Keratinocyte (primary cell): ENCODE data around the gene CSGALNACT2.

ENCODE experiments used
- EZH2 ChIP-seq: IDR thresholded peaks from one replicate; pipeline ENCODE4 v1.6.1; 2012; ENCODE audit warnings: inconsistent platforms, mild to moderate bottlenecking, low read length, moderate library complexity
- TF ChIP-seq, protein P1 (sequence below), 3 experiments: IDR thresholded peaks in 1 of 3; conservative IDR thresholded peaks in 1 of 3; optimal IDR thresholded peaks in 1 of 3; 2 replicates in 2 of 3; 3 replicates in 1 of 3; pipeline versions ENCODE3 to v1.5.1; 2011; ENCODE audit warnings: low read length in 3 of 3, mild to moderate bottlenecking in 3 of 3, moderate library complexity in 2 of 3, control low read depth in 1 of 3, inconsistent platforms in 1 of 3; ENCODE audit not compliant: insufficient read depth in 2 of 3; ENCODE audit errors: extremely low read depth in 1 of 3

DNA sequence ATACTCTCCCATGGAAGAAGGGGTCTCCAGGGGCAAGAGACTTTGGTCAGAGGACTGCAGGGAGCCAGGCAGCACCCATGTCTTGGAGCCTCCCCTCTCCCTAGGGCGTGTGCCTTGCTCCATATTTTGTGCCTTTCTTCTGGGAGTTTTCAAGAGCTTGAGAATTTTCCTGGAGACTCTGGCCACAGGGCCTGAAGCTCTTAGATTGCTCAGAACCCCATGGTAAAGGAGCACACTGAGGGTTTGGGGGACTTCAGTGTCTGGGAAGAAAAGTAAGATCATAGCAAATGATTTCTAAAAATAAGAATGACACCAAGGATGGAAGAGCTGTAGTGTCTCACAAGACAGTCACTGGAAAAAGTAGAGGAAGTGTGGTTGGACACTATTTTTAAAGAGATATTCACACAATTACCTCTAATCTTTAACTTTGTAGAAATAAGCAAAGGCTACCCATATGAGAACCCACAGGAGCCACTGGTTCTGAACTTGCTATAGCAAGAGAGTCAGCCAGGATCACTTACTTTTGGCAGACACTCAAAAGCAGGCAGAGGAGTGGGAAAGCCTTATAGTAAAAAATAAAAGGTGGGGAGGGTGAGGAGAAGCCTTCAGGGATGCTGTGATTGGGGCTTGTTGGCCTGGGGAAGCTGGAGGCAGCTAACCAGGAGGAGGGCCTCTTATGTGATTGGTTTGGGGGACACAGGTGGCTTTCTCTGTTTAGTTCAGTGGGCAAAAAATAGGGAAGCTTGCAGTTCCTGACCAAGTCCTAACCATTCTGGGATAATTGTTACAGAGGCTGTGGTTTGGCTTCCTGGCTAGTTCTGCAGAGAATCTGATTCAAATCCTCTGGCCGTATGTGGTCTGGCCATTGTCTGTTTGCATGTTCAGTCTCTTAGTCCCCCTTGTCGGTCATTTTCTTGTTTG, 5.1 kb upstream of the CSGALNACT2 start:
- TF ChIP-seq, protein P1, sequence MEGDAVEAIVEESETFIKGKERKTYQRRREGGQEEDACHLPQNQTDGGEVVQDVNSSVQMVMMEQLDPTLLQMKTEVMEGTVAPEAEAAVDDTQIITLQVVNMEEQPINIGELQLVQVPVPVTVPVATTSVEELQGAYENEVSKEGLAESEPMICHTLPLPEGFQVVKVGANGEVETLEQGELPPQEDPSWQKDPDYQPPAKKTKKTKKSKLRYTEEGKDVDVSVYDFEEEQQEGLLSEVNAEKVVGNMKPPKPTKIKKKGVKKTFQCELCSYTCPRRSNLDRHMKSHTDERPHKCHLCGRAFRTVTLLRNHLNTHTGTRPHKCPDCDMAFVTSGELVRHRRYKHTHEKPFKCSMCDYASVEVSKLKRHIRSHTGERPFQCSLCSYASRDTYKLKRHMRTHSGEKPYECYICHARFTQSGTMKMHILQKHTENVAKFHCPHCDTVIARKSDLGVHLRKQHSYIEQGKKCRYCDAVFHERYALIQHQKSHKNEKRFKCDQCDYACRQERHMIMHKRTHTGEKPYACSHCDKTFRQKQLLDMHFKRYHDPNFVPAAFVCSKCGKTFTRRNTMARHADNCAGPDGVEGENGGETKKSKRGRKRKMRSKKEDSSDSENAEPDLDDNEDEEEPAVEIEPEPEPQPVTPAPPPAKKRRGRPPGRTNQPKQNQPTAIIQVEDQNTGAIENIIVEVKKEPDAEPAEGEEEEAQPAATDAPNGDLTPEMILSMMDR (optimal IDR thresholded peaks at IDR 0.05 in 1 of 3, IDR thresholded peaks at IDR 0.05 in 1 of 3, conservative IDR thresholded peaks at IDR 0.05 in 1 of 3; ENCODE audit: extremely low read depth in 1 of 3, insufficient read depth in 2 of 3, low read length in 3 of 3): no peak
- no peak for TF ChIP-seq EZH2
